ENCODE results near the gene SEC16A.

SEC16A gene

DNA sequence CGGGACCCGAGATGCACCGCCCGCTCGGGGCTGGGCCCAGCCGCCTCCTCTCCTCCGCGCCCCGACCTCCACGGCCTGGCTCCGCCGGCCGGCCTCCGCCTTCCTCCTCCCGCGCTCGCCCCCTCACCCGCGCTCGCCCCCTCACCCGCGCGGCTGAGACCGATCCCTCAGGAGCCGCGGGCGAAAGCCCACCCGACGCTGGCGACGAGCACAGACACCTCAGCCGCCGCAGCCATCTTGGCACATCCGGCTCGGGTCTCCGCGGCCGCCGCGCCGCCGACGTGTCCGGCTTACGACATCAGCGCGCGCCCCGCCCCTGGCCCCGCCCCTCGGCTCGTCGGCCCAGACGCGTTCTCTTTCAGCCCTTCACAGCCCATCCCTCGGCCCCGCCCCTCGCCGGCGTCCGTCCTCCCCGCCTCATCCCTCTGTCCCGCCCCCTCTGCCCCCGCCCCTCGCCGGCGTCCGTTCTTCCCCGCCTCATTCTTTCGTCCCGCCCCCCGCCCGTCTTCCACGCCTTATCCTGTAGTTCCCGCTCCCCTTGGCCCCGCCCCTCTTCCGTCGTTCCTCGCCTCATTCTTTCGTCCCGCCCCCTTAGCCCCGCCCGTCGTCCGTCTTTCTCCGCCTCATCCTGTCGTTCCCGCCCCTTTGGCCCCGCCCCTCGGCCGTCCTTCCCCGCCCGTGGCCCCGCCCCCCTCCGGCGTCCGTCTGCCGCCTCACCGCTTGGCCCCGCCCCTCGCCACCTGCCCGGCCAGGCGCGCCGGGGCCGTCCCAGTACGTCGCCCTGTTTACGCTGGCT lies at the start of gene SEC16A:
Gene SEC16A (minus strand): TSS at position 248 of the 796 bp plus-strand sequence. CDS start 5,425 bp downstream, outside the sequence.
- DNase-seq: peak; percentile 89

DNA sequence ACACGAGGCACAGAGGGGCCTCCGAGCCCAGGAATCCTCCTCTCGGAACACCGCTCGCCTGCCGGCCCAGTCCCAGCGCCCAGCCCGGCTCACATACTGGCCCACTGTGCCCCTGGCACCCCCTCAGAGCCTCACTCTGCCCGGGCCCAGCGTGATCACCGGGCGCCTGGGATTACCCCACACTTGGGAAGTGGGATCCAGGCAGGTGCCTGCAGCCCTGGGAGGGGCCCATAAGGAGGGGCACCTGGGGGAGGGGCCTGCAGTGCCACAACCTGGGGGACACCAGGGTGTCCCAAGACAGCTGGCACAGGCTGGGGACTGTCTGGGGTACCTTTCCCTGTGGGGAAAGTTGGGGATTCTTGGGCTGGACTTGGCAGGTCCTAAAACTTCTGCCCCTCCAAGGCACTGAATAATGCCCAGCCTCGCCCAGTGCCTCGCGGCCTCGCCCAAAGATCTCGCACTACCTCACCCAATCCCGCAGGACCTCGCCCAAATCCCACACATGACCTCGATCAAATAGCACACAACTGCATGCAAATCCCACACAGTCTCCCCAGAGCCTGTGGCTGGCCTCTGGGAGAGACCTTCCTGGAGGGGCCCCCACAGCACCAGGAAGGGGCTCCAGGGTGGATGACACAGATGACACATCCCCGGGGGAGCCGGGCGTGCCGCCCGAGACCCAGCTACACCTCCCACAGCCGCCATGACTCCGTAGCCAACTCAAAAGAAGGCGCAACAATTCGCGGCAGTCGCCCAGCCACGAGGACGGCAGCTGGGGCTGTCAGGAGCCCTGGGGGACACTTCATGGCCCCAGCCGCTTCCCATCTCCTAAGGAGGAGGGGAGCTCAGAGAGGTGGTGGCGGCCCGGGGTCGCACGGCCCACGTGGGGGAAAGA lies 49.3 kb upstream of the SEC16A start:
- no peak for DNase-seq

- no peak for DNase-seq
Measured at GRCh38 chr9:136531186-136531903, 48.5 kb upstream of the SEC16A start.

- DNase-seq: no peak
Measured at GRCh38 chr9:136530461-136531089, 47.7 kb upstream of the SEC16A start.

- no peak for DNase-seq
Measured at GRCh38 chr9:136529516-136530460, 46.9 kb upstream of the SEC16A start.

- no peak for DNase-seq
Measured at GRCh38 chr9:136528716-136529341, 46.0 kb upstream of the SEC16A start.

DNA sequence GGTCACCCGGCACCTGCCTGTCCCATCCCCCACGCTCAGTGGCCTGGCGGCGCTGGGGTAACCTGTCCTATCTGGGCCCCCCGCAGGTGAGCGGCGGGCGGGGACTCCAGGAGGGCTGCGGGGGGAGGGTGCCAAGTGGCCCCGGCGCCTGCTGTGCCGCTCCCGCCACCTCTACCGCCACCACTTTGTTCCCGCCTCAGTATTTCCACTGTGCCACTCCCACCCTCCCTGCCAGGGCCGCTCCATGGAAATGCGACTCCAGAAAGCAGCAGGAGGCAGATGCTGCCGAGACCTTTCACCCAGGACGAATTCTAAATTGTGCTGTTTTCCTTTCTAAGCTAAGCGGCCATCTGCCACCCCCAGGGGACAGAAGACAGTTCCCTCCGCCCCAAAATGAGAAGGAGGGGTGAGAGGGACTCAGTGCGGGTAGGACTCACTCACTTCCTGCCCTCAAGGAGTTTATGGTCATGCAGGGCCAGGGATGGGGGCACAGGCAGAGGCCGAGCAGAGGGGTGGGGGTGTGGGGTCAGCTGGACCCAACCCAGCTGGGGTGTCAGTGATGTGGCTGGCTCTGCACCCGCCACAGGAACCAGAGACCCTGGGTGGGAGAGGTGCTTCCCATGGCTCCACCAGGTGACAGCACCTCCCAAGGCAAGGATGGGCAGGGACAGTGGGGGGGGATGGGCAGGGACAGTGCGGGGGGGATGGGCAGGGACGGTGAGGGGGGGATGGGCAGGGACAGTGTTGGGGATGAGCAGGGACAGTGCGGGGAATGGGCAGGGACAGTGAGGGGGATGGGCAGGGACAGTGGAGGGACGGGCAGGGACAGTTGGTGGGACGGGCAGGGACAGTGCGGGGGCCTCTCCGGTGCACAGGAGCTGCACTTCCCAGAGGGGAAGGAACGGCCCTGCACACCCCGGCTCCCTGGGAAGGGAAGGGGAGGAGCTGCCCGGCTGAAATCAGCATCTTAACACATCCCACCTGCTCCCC lies 45.2 kb upstream of the SEC16A start:
- DNase-seq: no peak

DNA sequence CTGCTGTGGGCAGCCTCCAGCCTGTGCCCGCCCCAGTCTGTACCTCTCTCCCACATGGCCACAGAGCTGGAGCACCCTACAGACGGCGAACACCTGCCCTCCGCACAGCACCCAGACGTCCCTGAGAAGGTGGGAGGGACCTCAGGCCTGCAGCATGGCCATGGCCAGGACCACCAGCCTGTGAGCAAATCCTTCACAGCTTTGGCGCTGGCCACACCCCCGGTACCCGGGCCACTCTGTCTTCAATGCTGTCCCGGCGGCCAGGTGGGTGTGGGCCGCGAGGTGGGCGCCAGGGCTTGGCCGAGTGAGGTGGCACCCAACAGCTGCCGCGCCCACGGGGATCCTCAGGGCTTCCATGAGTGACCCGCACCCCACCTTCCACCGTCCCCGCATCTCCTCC lies 44.3 kb upstream of the SEC16A start:
- no peak for DNase-seq

GRCh38 chr9:136526625-136527066 lies 43.8 kb upstream of the SEC16A start:
- DNase-seq: no peak

DNA sequence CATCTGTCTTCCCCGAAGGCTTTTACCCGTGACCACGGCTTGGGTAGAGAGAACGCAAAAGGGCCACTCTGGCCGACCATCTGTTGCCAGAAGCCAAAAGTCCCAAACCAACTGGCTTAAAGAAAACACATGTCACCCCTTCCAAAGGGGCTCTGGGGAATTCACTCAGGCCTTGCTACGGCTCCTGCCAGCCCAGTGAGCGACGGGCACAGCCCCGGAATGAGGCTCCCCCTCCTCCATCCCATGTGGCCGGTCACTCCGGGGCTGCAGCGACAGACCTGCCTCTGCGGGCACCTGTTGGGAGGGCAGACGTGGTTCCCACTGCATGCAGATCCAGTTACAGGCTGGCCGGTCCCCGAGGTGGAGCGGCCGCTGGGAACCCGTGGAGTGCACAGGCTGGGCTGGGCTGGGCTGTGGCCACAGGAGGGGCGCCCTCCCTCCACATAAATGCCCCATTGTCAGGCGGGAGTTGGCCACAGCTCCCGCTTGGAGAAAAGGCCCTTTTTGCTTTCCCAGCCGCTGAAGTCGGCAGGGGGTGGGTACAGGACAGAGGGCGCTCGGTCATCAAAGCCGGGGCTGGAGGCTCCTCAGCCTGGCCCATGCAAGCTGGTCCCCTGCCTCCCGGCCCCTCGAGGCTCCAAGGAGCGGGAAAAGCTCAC lies 43.1 kb upstream of the SEC16A start:
- no peak for DNase-seq

- no peak for DNase-seq
Measured at GRCh38 chr9:136525207-136525606, 42.4 kb upstream of the SEC16A start.

GRCh38 chr9:136522314-136523237 lies 39.7 kb upstream of the SEC16A start:
- DNase-seq: no peak

DNA sequence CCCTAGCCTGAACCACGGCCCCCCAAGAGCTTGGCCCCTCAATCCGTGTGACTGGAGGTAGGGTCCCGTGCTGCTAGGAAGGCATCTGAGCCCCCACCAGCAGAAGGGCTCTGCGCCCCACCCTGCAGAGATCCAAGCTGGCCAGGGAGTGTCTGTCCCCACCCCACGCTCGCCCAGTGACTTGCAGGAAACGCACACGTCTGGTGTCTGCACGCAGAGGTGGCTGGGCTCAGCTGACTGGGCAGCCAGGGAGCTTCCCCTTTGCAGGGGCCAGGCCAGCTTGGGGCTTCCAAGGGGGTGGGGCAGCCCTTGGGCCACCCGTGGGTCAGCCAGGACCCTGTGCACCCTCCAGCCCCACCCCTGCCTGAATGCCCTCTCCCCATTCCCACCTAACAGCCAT lies 38.7 kb upstream of the SEC16A start:
- no peak for DNase-seq

DNA sequence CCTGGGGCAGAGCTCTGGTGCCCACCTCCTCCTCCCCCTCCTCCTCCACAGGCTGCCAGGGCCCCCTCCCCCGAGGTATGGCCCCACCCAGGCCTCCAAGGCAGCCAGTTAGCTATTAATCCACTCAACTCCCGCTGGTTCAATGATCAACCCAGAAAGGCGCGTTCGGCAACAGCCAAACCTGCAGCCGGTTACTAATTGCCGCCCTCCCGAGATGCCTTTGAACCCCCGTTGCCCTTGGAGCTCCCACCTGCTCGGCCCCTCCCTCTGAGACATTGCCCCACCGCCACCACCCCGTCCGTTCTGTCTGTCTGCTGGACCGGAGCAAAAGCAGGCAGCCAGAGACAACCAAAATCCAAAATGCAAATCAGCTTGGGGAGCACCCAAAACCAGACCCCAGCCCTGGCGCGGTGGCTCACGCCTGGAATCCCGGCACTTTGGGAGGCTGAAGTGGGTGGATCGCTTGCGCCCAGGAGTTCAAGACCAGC lies 37.3 kb upstream of the SEC16A start:
- no peak for DNase-seq

- DNase-seq: no peak
Measured at GRCh38 chr9:136519263-136520052, 36.6 kb upstream of the SEC16A start.

DNA sequence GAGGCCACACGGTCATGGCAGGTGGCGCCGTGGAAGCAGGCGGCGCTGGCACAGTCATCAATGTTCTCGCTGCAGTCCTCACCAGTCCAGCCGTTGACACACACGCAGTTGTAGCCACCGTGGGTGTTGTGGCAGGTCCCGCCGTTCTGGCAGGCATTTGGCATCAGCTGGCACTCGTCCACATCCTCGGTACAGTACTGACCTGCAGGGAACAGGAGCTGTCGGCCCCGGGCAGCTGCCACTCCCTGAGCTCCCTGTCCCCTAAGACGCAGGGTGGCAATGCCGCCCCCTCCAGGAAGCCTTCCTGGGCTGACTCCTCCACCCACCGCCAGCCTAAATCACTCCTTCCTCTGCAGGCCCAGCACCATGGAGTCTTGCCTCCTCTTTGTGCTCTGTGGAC lies 35.8 kb upstream of the SEC16A start:
- no peak for DNase-seq

DNA sequence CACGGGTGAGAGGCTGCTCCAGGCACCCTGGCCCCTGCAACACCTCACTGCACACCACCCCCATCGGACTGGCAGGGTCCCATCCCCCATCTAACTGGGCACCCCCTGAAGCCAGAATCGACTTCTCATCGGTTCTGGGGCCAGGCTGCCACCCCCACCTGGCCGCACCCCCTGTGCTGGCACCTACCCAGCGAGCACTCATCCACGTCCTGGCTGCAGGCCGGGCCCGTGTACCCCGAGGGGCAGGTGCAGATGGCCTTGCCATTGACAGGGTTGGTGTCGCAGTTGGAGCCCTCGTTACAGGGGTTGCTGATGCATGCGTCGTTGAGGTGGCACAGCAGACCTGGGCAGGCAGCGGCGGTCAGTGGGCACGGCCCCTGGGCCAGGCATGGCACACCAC lies 35.1 kb upstream of the SEC16A start:
- DNase-seq: no peak

All from GF-D8 (cell line).